GM12878 (cell line): Measurements from ENCODE around the gene SNX2. TPM values are rescaled to one million over a fixed set of nuclear protein-coding genes. Genes with fewer than 3 reads are reported as not detected.
A peak's percentile ranks its signal among the peaks of the same experiment; 100 is the strongest.

Source experiments
- CBX5 ChIP-seq: sonication (generic); IDR thresholded peaks from 2 replicates; pipeline ENCODE4 v1.6.1; 2016; ENCODE audit warnings: low read depth, moderate library complexity, mild to moderate bottlenecking, inconsistent platforms
- SRF ChIP-seq, 2 experiments: IDR thresholded peaks; 2 replicates each; pipeline ENCODE4 v1.6.1; 2011; ENCODE audit warnings: low read depth in 2 of 2, low read length in 2 of 2, mild to moderate bottlenecking in 1 of 2, moderate library complexity in 1 of 2
- STAT1 ChIP-seq: fragments of 450-650 bp; conservative IDR thresholded peaks from 2 replicates; pipeline ENCODE4 v1.6.1; 2014; ENCODE audit warnings: antibody characterized with exemption, mild to moderate bottlenecking
- polyA plus RNA-seq, 11 experiments: library from polyadenylated mRNA; depleted of rRNA in 4 of 11; unstranded in 6 of 11; stranded (reverse) in 5 of 11; fragments of >200 nt; fragmentation: Nextera tagmentation in 4 of 11; fragmentation: Illumina TruSeq in 1 of 11; extraction: Ambion mirVana in 4 of 11; extraction: Trizol in 1 of 11; gene quantifications; 1 replicate in 1 of 11; 2 replicates in 10 of 11; pipeline versions ENCODE4 v1.2.1 to v1.2.3, GENCODE V29; 2011 to 2016; ENCODE audit warnings: inconsistent platforms in 2 of 11, missing spikeins in 2 of 11, low read depth in 1 of 11
- total RNA-seq, 4 experiments: library from RNA; depleted of rRNA in 3 of 4; stranded (reverse); fragments of >200 nt in 3 of 4; fragmentation: Illumina TruSeq in 1 of 4; extraction: Trizol in 1 of 4; gene quantifications; 2 replicates each; pipeline versions ENCODE4 v1.2.1 to v1.2.3, GENCODE V29; 2013 to 2021
- TF ChIP-seq, protein P1 (sequence below): fragments of 450-650 bp; IDR thresholded peaks from 2 replicates; pipeline ENCODE4 v1.6.1; 2014; ENCODE audit warnings: mild to moderate bottlenecking
- TF ChIP-seq, protein P2 (sequence below): fragments of 150-350 bp; IDR thresholded peaks from 2 replicates; pipeline ENCODE4 v1.6.1; 2014; ENCODE audit warnings: mild to moderate bottlenecking, low read depth, low read length
- TF ChIP-seq, protein P3 (sequence below): IDR thresholded peaks from 2 replicates; pipeline ENCODE4 v1.6.1; 2012; ENCODE audit warnings: mild to moderate bottlenecking, low read depth, low read length
- TF ChIP-seq, protein P4 (sequence below): IDR thresholded peaks from 2 replicates; pipeline ENCODE4 v1.6.1; 2012; ENCODE audit warnings: low read depth, low read length, improper control_type of control experiment
- TF ChIP-seq, protein P5 (sequence below): IDR thresholded peaks from 2 replicates; pipeline ENCODE4 v1.6.1; 2012; ENCODE audit warnings: low read depth, low read length, improper control_type of control experiment
- TF ChIP-seq, protein P6 (sequence below): IDR thresholded peaks from 2 replicates; pipeline ENCODE4 v1.6.1; 2012; ENCODE audit warnings: low read length, inconsistent platforms

The SNX2 gene
- total and polyA plus RNA-seq, 10 of the 15 experiments (the other 5 are each of a cell fraction or from before 2014, with no cell fraction given), result 46.3 to 84.3 (median 63.0) TPM

DNA sequence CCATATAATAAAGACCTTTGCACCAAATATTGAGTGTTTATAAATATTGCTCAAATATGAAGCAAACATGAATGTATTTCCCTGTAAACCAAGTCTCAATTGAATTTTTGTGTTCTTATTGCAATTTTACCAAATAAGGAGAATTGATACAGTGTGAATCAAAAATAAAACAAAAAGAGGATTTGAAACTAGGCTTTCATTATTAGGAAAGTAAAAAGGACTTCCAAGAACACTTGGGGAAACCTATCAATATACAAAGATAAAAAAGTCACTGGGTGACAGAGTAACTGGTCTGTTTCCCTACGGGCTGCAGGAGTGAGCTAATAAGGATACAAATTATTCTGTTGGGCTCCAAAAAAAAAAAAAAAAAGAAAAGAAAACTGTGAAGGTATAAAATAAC lies 44.8 kb upstream of the SNX2 start (continued):
- TF ChIP-seq CBX5 (no peak), STAT1 (no peak), SRF (IDR thresholded peaks at IDR 0.05; ENCODE audit: low read depth in 2 of 2, low read length in 2 of 2) (peak in 1 of 2 experiments; percentile 68; a peak in 1 of 4 replicates)
- TF ChIP-seq, protein P1, sequence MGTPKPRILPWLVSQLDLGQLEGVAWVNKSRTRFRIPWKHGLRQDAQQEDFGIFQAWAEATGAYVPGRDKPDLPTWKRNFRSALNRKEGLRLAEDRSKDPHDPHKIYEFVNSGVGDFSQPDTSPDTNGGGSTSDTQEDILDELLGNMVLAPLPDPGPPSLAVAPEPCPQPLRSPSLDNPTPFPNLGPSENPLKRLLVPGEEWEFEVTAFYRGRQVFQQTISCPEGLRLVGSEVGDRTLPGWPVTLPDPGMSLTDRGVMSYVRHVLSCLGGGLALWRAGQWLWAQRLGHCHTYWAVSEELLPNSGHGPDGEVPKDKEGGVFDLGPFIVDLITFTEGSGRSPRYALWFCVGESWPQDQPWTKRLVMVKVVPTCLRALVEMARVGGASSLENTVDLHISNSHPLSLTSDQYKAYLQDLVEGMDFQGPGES, result no peak
- TF ChIP-seq, protein P2, sequence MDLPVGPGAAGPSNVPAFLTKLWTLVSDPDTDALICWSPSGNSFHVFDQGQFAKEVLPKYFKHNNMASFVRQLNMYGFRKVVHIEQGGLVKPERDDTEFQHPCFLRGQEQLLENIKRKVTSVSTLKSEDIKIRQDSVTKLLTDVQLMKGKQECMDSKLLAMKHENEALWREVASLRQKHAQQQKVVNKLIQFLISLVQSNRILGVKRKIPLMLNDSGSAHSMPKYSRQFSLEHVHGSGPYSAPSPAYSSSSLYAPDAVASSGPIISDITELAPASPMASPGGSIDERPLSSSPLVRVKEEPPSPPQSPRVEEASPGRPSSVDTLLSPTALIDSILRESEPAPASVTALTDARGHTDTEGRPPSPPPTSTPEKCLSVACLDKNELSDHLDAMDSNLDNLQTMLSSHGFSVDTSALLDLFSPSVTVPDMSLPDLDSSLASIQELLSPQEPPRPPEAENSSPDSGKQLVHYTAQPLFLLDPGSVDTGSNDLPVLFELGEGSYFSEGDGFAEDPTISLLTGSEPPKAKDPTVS, result no peak
- TF ChIP-seq, protein P3, sequence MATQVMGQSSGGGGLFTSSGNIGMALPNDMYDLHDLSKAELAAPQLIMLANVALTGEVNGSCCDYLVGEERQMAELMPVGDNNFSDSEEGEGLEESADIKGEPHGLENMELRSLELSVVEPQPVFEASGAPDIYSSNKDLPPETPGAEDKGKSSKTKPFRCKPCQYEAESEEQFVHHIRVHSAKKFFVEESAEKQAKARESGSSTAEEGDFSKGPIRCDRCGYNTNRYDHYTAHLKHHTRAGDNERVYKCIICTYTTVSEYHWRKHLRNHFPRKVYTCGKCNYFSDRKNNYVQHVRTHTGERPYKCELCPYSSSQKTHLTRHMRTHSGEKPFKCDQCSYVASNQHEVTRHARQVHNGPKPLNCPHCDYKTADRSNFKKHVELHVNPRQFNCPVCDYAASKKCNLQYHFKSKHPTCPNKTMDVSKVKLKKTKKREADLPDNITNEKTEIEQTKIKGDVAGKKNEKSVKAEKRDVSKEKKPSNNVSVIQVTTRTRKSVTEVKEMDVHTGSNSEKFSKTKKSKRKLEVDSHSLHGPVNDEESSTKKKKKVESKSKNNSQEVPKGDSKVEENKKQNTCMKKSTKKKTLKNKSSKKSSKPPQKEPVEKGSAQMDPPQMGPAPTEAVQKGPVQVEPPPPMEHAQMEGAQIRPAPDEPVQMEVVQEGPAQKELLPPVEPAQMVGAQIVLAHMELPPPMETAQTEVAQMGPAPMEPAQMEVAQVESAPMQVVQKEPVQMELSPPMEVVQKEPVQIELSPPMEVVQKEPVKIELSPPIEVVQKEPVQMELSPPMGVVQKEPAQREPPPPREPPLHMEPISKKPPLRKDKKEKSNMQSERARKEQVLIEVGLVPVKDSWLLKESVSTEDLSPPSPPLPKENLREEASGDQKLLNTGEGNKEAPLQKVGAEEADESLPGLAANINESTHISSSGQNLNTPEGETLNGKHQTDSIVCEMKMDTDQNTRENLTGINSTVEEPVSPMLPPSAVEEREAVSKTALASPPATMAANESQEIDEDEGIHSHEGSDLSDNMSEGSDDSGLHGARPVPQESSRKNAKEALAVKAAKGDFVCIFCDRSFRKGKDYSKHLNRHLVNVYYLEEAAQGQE, result no peak
- TF ChIP-seq, protein P4, sequence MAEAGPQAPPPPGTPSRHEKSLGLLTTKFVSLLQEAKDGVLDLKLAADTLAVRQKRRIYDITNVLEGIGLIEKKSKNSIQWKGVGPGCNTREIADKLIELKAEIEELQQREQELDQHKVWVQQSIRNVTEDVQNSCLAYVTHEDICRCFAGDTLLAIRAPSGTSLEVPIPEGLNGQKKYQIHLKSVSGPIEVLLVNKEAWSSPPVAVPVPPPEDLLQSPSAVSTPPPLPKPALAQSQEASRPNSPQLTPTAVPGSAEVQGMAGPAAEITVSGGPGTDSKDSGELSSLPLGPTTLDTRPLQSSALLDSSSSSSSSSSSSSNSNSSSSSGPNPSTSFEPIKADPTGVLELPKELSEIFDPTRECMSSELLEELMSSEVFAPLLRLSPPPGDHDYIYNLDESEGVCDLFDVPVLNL, result no peak
- TF ChIP-seq, protein P5, sequence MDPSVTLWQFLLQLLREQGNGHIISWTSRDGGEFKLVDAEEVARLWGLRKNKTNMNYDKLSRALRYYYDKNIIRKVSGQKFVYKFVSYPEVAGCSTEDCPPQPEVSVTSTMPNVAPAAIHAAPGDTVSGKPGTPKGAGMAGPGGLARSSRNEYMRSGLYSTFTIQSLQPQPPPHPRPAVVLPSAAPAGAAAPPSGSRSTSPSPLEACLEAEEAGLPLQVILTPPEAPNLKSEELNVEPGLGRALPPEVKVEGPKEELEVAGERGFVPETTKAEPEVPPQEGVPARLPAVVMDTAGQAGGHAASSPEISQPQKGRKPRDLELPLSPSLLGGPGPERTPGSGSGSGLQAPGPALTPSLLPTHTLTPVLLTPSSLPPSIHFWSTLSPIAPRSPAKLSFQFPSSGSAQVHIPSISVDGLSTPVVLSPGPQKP, result no peak
- TF ChIP-seq, protein P6, sequence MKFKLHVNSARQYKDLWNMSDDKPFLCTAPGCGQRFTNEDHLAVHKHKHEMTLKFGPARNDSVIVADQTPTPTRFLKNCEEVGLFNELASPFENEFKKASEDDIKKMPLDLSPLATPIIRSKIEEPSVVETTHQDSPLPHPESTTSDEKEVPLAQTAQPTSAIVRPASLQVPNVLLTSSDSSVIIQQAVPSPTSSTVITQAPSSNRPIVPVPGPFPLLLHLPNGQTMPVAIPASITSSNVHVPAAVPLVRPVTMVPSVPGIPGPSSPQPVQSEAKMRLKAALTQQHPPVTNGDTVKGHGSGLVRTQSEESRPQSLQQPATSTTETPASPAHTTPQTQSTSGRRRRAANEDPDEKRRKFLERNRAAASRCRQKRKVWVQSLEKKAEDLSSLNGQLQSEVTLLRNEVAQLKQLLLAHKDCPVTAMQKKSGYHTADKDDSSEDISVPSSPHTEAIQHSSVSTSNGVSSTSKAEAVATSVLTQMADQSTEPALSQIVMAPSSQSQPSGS, result peak; percentile 52; the same call in 1 of the 2 replicates
